Astrocyte of the cerebellum (primary cell): ENCODE measurements around the gene C19orf47.

Experiments used
- DNase-seq: peaks from one replicate; pipeline ENCODE4 v3.0.0-alpha.2; 2011; ENCODE audit warnings: low read depth
- H3K4me3 ChIP-seq: 2 replicates; pipeline ENCODE4 v1.5.1; 2011; ENCODE audit warnings: mild to moderate bottlenecking, low read depth, low read length, moderate library complexity
- CTCF ChIP-seq: IDR thresholded peaks from 2 replicates; pipeline ENCODE4 v1.5.1; 2012; ENCODE audit warnings: low read length, low read depth, moderate library complexity, mild to moderate bottlenecking; ENCODE audit errors: missing control alignments
- in situ Hi-C: cut with HindIII; loops from 2 replicates; pipeline ENCODE4 v1.10.0; 2017; ENCODE audit warnings: low sequenced_read_pairs

Gene C19orf47

DNA sequence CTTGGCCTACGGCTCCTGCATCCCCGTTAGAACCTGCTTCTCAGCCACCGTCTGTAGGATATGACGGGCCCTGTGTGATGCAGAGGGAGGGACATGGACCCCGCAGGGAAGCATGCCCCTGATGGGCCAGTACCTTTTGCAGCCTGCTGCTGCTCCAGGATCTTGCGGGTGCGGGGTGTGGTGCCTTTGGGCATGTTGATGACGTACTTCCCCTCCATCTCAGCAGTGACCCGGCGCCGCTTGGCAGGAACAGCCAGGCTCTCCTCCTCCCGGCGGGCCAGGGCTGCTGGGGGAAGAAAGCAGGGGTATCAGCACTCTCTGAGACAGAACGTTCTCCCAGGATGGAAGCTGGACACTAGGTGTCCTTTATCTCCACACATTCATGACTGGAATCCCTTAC is 22.0 kb downstream of the C19orf47 start:
- in situ Hi-C loops: no loop called here
- no peak overlapping the region for H3K4me3 ChIP-seq
- no peak for DNase-seq
- TF ChIP-seq CTCF: no peak

- no peak for TF ChIP-seq CTCF
- H3K4me3 ChIP-seq: no peak overlapping the region
- DNase-seq: no peak
- in situ Hi-C loops: no loop called here
These were observed 24.5 kb downstream of the C19orf47 start for GRCh38 chr19:40323705-40324104.

DNA sequence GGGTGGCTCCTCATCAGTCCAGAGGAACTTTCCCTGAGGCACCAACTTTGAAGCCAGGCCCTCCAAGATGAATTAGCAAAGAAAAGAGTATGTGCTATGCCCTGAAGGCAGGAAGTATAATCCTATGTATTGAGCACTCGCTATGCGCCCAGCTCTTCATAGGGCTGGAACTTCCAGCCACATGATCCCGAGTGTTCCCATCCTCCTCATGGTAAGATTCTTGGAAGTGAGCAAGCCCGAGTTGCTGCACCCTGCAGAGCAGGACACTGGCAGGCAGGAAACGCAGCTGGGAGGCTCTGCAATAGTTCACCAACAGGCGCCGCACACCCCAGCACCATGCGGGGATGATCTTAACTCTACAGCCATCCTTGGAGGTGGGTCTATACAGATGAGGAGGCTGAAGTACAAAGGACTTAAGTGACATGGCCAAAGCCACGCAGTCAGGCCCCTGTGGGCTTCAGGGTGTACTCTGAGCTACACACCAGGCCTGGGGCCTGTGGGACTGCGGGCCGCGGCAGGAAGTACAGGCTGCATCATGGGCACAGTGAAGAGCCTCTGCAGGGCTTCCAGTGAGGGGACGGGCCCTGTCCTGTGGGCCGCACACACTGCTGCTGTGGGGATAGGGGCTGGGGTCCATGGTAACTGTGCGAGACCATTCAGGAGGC is 25.1 kb downstream of the C19orf47 start:
- in situ Hi-C loops: no loop called here
- H3K4me3 ChIP-seq: no peak overlapping the region
- no peak for DNase-seq
- no peak for TF ChIP-seq CTCF

- DNase-seq: no peak
- no peak overlapping the region for H3K4me3 ChIP-seq
- in situ Hi-C loops: no loop called here
- TF ChIP-seq CTCF: no peak
These were observed 26.0 kb downstream of the C19orf47 start for GRCh38 chr19:40322271-40322610.

DNA sequence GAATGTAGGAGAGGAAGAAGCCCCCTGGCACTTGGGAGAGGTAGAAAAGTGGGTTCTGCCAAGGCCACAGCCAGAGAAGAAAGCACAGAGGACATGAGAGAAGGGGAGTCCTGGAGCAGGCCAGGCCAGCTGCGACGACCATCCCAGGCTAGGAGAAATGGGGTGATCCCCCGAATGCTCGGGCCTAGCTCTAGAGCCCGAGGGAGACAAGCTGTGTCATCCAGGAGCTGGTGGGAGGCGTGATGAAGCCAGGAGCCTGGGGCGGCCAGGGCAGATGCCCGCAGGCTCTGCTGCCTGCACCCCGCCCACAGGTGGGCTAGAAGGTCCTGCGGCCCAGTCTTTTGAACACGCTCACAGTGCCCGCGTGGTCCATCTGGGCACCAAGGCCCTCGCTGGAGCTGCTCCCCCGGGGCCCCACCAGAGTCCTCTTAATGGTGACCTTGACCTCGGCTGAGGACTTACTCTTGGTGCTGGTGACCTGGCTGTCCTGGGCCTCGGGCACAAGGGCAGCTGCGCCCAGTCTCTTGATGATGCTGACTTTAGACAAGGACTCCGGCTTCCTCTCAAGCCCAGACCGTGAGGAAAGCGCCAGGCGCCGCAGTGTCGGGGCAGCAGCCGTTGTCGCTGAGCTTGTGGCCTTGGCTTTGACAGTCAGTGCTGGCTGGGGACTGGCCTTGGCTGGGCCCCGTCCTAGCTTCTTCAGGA is 26.5 kb downstream of the C19orf47 start:
- no peak for DNase-seq
- in situ Hi-C loops: no loop called here
- TF ChIP-seq CTCF: no peak
- no peak overlapping the region for H3K4me3 ChIP-seq

GRCh38 chr19:40321076-40321475 is 27.1 kb downstream of the C19orf47 start:
- TF ChIP-seq CTCF: no peak
- in situ Hi-C loops: no loop called here
- no peak for DNase-seq
- no peak overlapping the region for H3K4me3 ChIP-seq
